Fibroblast of skin of right biceps (primary cell): ENCODE results near the gene METTL1.

ENCODE experiments used
- DNase-seq: peaks from one replicate; pipeline ENCODE4 v3.0.0-alpha.2; 2013

The METTL1 gene

GRCh38 chr12:57766464-57767304 is 5.2 kb downstream of the METTL1 start, which contains the start of gene CYP27B1:
Gene CYP27B1, minus strand, starts transcription at chr12:57767078. Its CDS starts 37 bp downstream, at chr12:57767041.
- no peak for DNase-seq

DNA sequence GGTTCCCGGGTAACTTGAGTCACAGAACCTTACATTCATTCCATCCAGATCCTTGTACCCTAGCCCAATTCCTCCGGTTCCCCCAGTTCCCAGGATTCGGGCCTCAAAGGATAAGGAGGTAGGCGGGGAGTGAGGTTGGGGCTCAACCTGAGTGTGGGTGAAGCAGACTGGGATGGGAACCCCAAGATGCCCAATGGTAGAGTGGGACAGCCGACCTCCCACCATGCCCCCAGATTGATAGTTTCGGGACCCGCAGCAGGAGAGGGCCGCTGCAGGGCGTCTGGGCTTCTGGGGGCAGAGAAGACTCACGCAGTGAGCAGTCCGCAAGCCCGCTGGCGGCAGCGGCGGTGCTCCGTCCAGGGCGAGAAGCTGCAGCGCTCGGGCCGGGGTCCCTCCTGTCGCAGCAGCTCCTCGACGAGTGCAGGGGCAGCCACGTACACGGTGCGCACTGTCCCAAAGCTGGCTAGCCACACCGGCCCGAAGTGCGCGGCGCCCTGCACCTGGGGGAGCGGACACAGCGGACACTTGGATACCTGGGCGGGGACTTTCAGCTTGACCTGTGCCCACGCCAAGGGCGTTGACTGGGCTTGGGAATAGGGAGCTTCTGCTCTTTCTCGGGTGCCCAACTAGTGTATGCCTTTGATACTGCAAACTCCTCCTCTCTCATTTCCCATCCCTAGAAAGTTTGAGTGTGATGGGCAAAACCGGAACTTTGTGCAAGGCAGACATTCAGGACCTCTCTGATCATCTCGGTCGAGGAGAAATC is 6.0 kb downstream of the METTL1 start:
- DNase-seq: no peak

- DNase-seq: peak; percentile 32
Measured at GRCh38 chr12:57765003-57765697, 6.8 kb downstream of the METTL1 start.

GRCh38 chr12:57764662-57765002 is 7.3 kb downstream of the METTL1 start:
- no peak for DNase-seq

DNA sequence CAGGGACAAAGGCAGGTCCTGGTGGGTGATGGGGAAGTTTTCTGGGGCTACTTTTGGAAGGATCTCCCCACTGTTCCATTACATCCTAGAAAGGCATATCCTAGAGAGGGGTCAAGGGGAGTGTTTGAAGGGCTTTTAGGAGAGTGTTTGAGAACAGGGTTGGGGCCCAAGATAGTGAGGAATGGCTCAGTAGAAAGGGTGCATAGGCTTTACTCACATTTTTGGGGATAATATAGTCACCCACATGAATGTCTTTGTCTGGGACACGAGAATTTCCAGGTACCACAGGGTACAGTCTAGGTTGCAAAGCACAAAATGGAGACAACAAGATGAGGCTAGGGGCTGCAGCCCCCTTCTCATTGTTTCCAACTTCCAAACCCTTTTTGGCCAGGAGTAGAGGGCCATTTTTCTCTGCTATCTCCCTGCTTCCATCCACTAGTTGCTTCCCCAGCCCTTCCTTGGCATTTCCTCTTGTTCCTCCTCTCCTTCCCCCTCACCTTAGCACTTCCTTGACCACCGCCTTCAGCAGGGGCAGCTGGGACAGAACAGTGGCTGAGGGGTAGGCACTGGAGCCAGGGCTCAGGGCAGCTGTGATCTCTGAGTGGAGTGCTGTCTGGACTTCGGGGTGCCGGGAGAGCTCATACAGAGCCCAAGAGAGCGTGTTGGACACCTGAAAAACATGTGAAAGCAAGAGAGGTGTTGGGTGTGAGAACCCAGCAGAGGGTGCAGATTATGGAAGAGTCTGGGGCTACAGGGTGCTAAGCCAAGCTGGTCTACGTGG is 7.8 kb downstream of the METTL1 start:
- DNase-seq: no peak

DNA sequence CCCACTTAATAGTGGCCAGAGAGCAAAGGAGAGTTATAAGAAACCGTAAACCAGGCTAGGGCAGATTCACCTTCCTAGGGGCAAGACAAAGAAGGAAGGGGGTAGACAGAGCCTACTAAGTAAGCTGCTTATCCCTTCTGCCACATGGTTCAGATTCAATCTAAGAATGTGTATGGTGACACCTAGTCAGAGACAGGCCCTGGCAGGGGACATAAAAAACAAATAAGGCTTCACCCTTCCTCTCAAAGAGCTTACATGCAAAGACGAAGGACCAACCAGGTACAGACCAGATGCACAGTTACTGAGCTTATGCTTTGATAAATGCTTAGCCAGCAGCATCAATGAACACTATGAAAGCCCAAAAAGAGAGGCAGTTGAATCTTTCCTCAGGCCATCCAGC is 9.4 kb downstream of the METTL1 start:
- no peak for DNase-seq

DNA sequence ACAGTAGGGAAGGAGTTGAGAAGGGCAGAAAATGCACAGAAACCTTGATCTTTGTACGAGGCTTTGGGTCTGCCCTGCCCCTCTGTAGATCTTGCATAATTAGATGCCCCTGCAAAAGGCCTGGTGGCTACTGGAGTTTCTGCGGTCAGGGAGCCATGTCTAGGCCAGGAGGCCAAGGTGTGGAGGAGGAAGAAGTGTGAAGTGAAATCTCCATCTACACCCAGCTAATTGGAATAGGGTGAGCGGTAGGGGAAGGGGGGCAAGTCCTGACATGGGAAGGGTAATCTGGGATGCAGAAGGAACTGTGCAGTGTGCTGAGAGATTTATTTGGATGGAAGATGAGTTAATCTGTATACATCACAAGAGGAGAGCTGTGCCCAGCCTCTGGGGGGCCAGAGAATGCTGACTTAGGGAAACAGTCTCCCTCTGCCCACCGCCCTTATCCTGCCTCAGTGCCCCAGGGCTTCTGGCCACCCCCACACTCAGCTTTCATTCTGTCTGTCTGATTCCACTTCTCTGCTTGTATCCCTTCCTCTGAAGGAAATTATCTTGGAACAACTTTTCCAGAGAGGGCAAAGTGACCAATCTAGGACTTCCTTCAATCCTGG is 10.4 kb downstream of the METTL1 start:
- no peak for DNase-seq

- no peak for DNase-seq
Measured at GRCh38 chr12:57760347-57760982, 11.4 kb downstream of the METTL1 start.

GRCh38 chr12:57759360-57759980 is 12.4 kb downstream of the METTL1 start:
- no peak for DNase-seq

DNA sequence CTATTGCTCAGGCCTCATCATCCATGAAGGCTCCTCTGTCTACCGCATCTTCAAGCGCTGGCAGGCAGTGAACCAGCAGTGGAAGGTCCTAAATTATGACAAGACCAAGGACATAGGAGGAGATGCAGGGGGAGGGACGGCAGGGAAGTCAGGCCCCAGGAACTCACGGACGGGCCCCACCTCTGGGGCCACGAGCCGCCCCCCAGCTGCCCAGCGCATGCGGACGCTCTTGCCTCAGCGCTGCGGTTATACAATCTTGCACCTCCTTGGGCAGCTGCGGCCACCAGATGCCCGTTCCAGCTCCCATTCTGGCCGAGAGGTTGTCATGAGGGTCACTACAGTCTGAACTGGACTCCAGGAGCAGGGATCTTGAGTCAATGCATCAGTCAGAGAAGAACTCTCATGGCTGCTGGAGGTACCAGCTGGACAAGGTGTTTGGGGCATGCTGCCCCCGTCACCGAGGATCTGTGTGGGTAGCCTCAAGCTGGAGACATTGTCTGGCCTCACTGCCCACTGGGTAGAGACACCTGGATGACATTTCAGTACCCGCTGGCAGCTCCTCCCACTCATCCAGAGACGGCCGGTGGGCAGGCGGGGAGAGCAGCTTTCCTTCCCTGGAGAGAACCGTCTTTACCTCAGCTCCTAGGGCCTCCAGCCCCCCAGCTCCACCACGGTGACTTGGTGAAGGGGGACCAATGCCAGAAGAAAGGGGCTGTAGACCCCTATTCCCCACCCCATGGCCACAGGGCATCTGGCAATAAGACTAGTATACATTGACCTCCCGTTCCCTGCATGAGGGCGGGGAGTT is 13.1 kb downstream of the METTL1 start:
- DNase-seq: no peak

- DNase-seq: no peak
Measured at GRCh38 chr12:57757771-57758170, 14.1 kb downstream of the METTL1 start.

GRCh38 chr12:57756406-57757341 is 15.2 kb downstream of the METTL1 start:
- peak; percentile 38 for DNase-seq

- no peak for DNase-seq
Measured at GRCh38 chr12:57755454-57756372, 16.2 kb downstream of the METTL1 start.

- DNase-seq: no peak
Measured at GRCh38 chr12:57755194-57755453, 16.8 kb downstream of the METTL1 start.

- DNase-seq: no peak
Measured at GRCh38 chr12:57754411-57755193, 17.3 kb downstream of the METTL1 start, which contains the start of gene MARCHF9. Gene MARCHF9, plus strand, starts transcription at chr12:57755103. Its CDS starts 426 bp downstream, at chr12:57755529.

- DNase-seq: no peak
Measured at GRCh38 chr12:57753756-57754337, 18.1 kb downstream of the METTL1 start.

GRCh38 chr12:57752668-57753000 is 19.3 kb downstream of the METTL1 start:
- no peak for DNase-seq
